Loucy (cell line): ENCODE measurements around the gene FMNL3.

ENCODE experiments used
- H2AFZ ChIP-seq: fragments of 200-600 bp; sonication (generic); 2 replicates; pipeline ENCODE4 v1.6.0; 2016; ENCODE audit warnings: antibody characterized with exemption, mild to moderate bottlenecking, low read length, moderate library complexity
- H3F3A ChIP-seq: fragments of 200-600 bp; 2 replicates; pipeline ENCODE4 v1.6.0; 2016; ENCODE audit warnings: antibody characterized with exemption, low read depth, mild to moderate bottlenecking
- H3K27me3 ChIP-seq: fragments of 200-600 bp; sonication (generic); 2 replicates; pipeline ENCODE4 v1.6.1; 2014; ENCODE audit warnings: low read length, mild to moderate bottlenecking; ENCODE audit not compliant: insufficient read depth, poor library complexity, severe bottlenecking
- H3K36me3 ChIP-seq: fragments of 200-600 bp; sonication (generic); 2 replicates; pipeline ENCODE4 v1.6.1; 2016; ENCODE audit warnings: low read length; ENCODE audit not compliant: insufficient read depth
- H3K4me1 ChIP-seq: fragments of 200-600 bp; sonication (generic); 2 replicates; pipeline ENCODE4 v1.5.1; 2014; ENCODE audit warnings: low read length, mild to moderate bottlenecking; ENCODE audit not compliant: insufficient read depth, poor library complexity, severe bottlenecking
- H3K4me2 ChIP-seq: fragments of 200-600 bp; sonication (generic); 2 replicates; pipeline ENCODE4 v1.6.0; 2014; ENCODE audit warnings: antibody characterized with exemption, low read length, low read depth, mild to moderate bottlenecking; ENCODE audit not compliant: poor library complexity, severe bottlenecking
- H3K4me3 ChIP-seq: fragments of 200-600 bp; sonication (generic); 2 replicates; pipeline ENCODE4 v1.5.1; 2014; ENCODE audit warnings: low read length, mild to moderate bottlenecking, mixed read lengths; ENCODE audit not compliant: poor library complexity, severe bottlenecking
- H3K79me2 ChIP-seq: fragments of 200-600 bp; sonication (generic); 2 replicates; pipeline ENCODE4 v1.6.1; 2014; ENCODE audit warnings: low read length; ENCODE audit not compliant: insufficient read depth
- H3K9ac ChIP-seq: fragments of 200-600 bp; sonication (generic); 2 replicates; pipeline ENCODE4 v1.6.0; 2014; ENCODE audit warnings: mild to moderate bottlenecking, low read depth, low read length, moderate library complexity; ENCODE audit not compliant: poor library complexity, severe bottlenecking
- H3K9me2 ChIP-seq: fragments of 200-600 bp; sonication (generic); replicated peaks from 2 replicates; pipeline ENCODE4 v1.6.1; 2016; ENCODE audit warnings: low read depth, low read length, mixed read lengths
- H3K9me3 ChIP-seq: fragments of 200-600 bp; sonication (generic); 2 replicates; pipeline ENCODE4 v1.6.1; 2014; ENCODE audit warnings: mild to moderate bottlenecking, antibody characterized with exemption, low read length, low read depth; ENCODE audit not compliant: insufficient read depth
- H4K20me1 ChIP-seq: fragments of 200-600 bp; sonication (generic); 2 replicates; pipeline ENCODE4 v1.6.0; 2014; ENCODE audit warnings: antibody characterized with exemption, low read length, mild to moderate bottlenecking; ENCODE audit not compliant: insufficient read depth, poor library complexity, severe bottlenecking
- CTCF ChIP-seq: fragments of 200-600 bp; sonication (generic); conservative IDR thresholded peaks from 2 replicates; pipeline ENCODE4 v1.5.1; 2014; ENCODE audit warnings: mild to moderate bottlenecking, antibody characterized with exemption, low read length
- EZH2phosphoT487 ChIP-seq: fragments of 200-600 bp; IDR thresholded peaks from 2 replicates; pipeline ENCODE4 v1.6.1; 2018; ENCODE audit warnings: antibody characterized with exemption, mild to moderate bottlenecking, moderate library complexity, borderline replicate concordance

Gene FMNL3

GRCh38 chr12:49669796-49670195 is 37.4 kb downstream of the FMNL3 start:
- TF ChIP-seq CTCF (no peak), EZH2phosphoT487 (no peak)
- peak overlapping the region; percentile 71 for H3K4me3 ChIP-seq
- no peaks in the 10 kb centered on the region for H3K9me3 ChIP-seq
- H4K20me1 ChIP-seq = no peaks in the 10 kb centered on the region
- no peak overlapping the region for H2AFZ ChIP-seq
- peaks cover 3% of the 10 kb centered on the region; the same call in 1 of the 2 replicates for H3K36me3 ChIP-seq
- peak overlapping the region; percentile 93 for H3K4me2 ChIP-seq
- peaks cover 4% of the 10 kb centered on the region; the same call in 1 of the 2 replicates for H3F3A ChIP-seq
- H3K9me2 ChIP-seq = no peaks in the 10 kb centered on the region
- H3K9ac ChIP-seq = peak overlapping the region; percentile 79
- H3K79me2 ChIP-seq = peaks cover 74% of the 10 kb centered on the region
- no peaks in the 10 kb centered on the region for H3K27me3 ChIP-seq
- H3K4me1 ChIP-seq = peaks cover 91% of the 10 kb centered on the region

- no peaks in the 10 kb centered on the region for H3K9me3 ChIP-seq
- H3K4me3 ChIP-seq = no peak overlapping the region
- no peaks in the 10 kb centered on the region for H3K9me2 ChIP-seq
- peaks cover 4% of the 10 kb centered on the region for H3F3A ChIP-seq
- peaks cover 66% of the 10 kb centered on the region for H3K79me2 ChIP-seq
- peaks cover 3% of the 10 kb centered on the region; the same call in 1 of the 2 replicates for H3K36me3 ChIP-seq
- no peaks in the 10 kb centered on the region for H4K20me1 ChIP-seq
- H3K9ac ChIP-seq = no peak overlapping the region
- H2AFZ ChIP-seq = no peak overlapping the region
- no peaks in the 10 kb centered on the region for H3K27me3 ChIP-seq
- H3K4me2 ChIP-seq = no peak overlapping the region
- H3K4me1 ChIP-seq = peaks cover 89% of the 10 kb centered on the region
- TF ChIP-seq CTCF (no peak), EZH2phosphoT487 (no peak)
Measured at GRCh38 chr12:49667325-49668090, 39.7 kb downstream of the FMNL3 start.

- Histone ChIP-seq H2AFZ (no peak overlapping the region), H3K36me3 (peaks cover 10% of the 10 kb centered on the region; the same call in 1 of the 2 replicates), H3F3A (peaks cover 2% of the 10 kb centered on the region), H3K79me2 (peaks cover 66% of the 10 kb centered on the region), H3K9me2 (no peaks in the 10 kb centered on the region), H3K9ac (no peak overlapping the region), H3K9me3 (no peaks in the 10 kb centered on the region), H3K27me3 (no peaks in the 10 kb centered on the region), H3K4me2 (no peak overlapping the region), H3K4me1 (peaks cover 89% of the 10 kb centered on the region), H4K20me1 (no peaks in the 10 kb centered on the region), H3K4me3 (no peak overlapping the region)
- TF ChIP-seq CTCF (no peak), EZH2phosphoT487 (no peak)
Measured at GRCh38 chr12:49666176-49666575, 41.0 kb downstream of the FMNL3 start.
